Measurements from ENCODE around the gene UBA52. TPM values are rescaled to one million over a fixed set of nuclear protein-coding genes. Genes with fewer than 3 reads are reported as not detected.

UBA52 gene
- total and polyA plus RNA-seq, 2 experiments from 2014 or later: 390 to 457 TPM

- H3K36me3 ChIP-seq: no peaks in the 10 kb centered on the region
- DNase-seq (ENCODE audit: low read depth in 1 of 2, low spot score in 1 of 2): no peak
- H3K27ac ChIP-seq: no peak overlapping the region
- H3K4me3 ChIP-seq: no peak overlapping the region
- no peaks in the 10 kb centered on the region for H3K9me3 ChIP-seq (ENCODE audit: low read depth)
- peaks cover 97% of the 10 kb centered on the region for H3K27me3 ChIP-seq
- TF ChIP-seq CTCF (IDR thresholded peaks at IDR 0.05; ENCODE audit: low read depth, low read length): no peak
- H3K4me1 ChIP-seq (ENCODE audit: low read depth): peaks cover 15% of the 10 kb centered on the region
Observed at GRCh38 chr19:18608102-18608804, 36.6 kb downstream of the UBA52 start.

- H3K4me1 ChIP-seq (ENCODE audit: low read depth): peaks cover 15% of the 10 kb centered on the region
- no peaks in the 10 kb centered on the region for H3K36me3 ChIP-seq
- no peak overlapping the region for H3K27ac ChIP-seq
- no peaks in the 10 kb centered on the region for H3K9me3 ChIP-seq (ENCODE audit: low read depth)
- DNase-seq (ENCODE audit: low read depth in 1 of 2, low spot score in 1 of 2): no peak
- no peak overlapping the region for H3K4me3 ChIP-seq
- TF ChIP-seq CTCF (IDR thresholded peaks at IDR 0.05; ENCODE audit: low read depth, low read length): no peak
- H3K27me3 ChIP-seq: peaks cover 97% of the 10 kb centered on the region
Observed at GRCh38 chr19:18608805-18609716, 37.4 kb downstream of the UBA52 start.

- peaks cover 15% of the 10 kb centered on the region for H3K4me1 ChIP-seq (ENCODE audit: low read depth)
- TF ChIP-seq CTCF (IDR thresholded peaks at IDR 0.05; ENCODE audit: low read depth, low read length): no peak
- no peak overlapping the region for H3K27ac ChIP-seq
- H3K27me3 ChIP-seq: peaks cover 97% of the 10 kb centered on the region
- no peaks in the 10 kb centered on the region for H3K9me3 ChIP-seq (ENCODE audit: low read depth)
- H3K4me3 ChIP-seq: no peak overlapping the region
- no peak for DNase-seq (ENCODE audit: low read depth in 1 of 2, low spot score in 1 of 2)
- no peaks in the 10 kb centered on the region for H3K36me3 ChIP-seq
Observed at GRCh38 chr19:18609717-18610051, 38.0 kb downstream of the UBA52 start.

GRCh38 chr19:18610245-18610555 is 38.5 kb downstream of the UBA52 start:
- H3K4me1 ChIP-seq (ENCODE audit: low read depth): peaks cover 15% of the 10 kb centered on the region

More at GRCh38 chr19:18610245-18610555, 38.5 kb downstream of the UBA52 start:
- TF ChIP-seq CTCF (IDR thresholded peaks at IDR 0.05; ENCODE audit: low read depth, low read length): no peak
- H3K4me3 ChIP-seq: no peak overlapping the region
- no peak overlapping the region for H3K27ac ChIP-seq
- H3K27me3 ChIP-seq: peaks cover 97% of the 10 kb centered on the region
- no peak for DNase-seq (ENCODE audit: low read depth in 1 of 2, low spot score in 1 of 2)
- no peaks in the 10 kb centered on the region for H3K36me3 ChIP-seq
- no peaks in the 10 kb centered on the region for H3K9me3 ChIP-seq (ENCODE audit: low read depth)
